Measurements from ENCODE around the gene LPP. TPM values are rescaled to one million over a fixed set of nuclear protein-coding genes. Genes with fewer than 3 reads are reported as not detected.

LPP gene
- total RNA-seq, 1 donor: 92.1 TPM

- H3K4me3 ChIP-seq (ENCODE audit: low read depth, low read length): no peak overlapping the region
- TF ChIP-seq, protein P1, sequence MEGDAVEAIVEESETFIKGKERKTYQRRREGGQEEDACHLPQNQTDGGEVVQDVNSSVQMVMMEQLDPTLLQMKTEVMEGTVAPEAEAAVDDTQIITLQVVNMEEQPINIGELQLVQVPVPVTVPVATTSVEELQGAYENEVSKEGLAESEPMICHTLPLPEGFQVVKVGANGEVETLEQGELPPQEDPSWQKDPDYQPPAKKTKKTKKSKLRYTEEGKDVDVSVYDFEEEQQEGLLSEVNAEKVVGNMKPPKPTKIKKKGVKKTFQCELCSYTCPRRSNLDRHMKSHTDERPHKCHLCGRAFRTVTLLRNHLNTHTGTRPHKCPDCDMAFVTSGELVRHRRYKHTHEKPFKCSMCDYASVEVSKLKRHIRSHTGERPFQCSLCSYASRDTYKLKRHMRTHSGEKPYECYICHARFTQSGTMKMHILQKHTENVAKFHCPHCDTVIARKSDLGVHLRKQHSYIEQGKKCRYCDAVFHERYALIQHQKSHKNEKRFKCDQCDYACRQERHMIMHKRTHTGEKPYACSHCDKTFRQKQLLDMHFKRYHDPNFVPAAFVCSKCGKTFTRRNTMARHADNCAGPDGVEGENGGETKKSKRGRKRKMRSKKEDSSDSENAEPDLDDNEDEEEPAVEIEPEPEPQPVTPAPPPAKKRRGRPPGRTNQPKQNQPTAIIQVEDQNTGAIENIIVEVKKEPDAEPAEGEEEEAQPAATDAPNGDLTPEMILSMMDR (IDR thresholded peaks at IDR 0.05; ENCODE audit: insufficient read depth, low read length): no peak
- DNase-seq (ENCODE audit: low read depth): no peak
Observed at GRCh38 chr3:188869628-188870027, 715.7 kb downstream of the LPP start.

- TF ChIP-seq, protein P1 (IDR thresholded peaks at IDR 0.05; ENCODE audit: insufficient read depth, low read length): no peak
- DNase-seq (ENCODE audit: low read depth): no peak
- H3K4me3 ChIP-seq (ENCODE audit: low read depth, low read length): no peak overlapping the region
Observed at GRCh38 chr3:188870431-188870830, 716.5 kb downstream of the LPP start.

DNA sequence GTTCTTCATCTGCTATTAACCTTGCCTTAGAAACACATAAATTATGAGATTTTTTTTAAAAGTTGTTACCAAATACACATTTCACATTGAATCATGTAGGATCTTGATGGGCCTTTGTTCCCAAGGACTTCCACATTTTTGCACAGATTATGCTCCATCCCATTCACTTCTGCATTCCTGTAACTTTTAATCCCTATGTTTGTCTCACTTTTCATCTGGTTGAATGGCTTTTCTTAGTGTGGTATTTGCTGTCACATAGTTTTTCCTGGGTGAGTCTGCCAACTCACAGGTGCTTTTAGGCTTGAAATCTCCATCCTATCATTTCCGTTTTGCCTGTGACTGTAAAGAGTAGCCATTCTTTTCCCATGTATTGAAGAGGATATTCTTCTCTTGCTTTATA lies 720.6 kb downstream of the LPP start:
- H3K4me3 ChIP-seq (ENCODE audit: low read depth, low read length): no peak overlapping the region
- TF ChIP-seq, protein P1 (IDR thresholded peaks at IDR 0.05; ENCODE audit: insufficient read depth, low read length): no peak
- DNase-seq (ENCODE audit: low read depth): no peak

GRCh38 chr3:188875413-188875812 lies 721.5 kb downstream of the LPP start:
- DNase-seq (ENCODE audit: low read depth): no peak
- H3K4me3 ChIP-seq (ENCODE audit: low read depth, low read length): no peak overlapping the region
- TF ChIP-seq, protein P1 (IDR thresholded peaks at IDR 0.05; ENCODE audit: insufficient read depth, low read length): no peak

DNA sequence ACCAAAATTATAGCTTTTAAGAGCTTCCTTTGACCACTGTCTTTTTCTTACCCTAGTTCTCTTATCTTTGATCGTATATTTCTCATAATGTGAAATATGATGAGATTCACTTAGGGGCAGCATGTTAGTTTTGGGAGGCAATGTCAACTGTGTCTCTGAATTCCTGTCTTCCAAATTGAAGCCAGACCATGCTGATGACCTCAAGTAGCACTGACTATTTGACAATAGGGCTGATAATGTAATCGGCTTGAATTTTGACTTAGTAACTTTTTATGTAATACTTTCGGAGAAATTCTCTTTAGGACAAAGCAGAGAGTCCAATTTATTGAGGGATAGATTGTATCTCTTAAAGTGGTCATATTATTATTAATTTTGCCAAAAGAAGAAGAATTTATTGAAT lies 722.4 kb downstream of the LPP start:
- TF ChIP-seq, protein P1 (IDR thresholded peaks at IDR 0.05; ENCODE audit: insufficient read depth, low read length): no peak
- H3K4me3 ChIP-seq (ENCODE audit: low read depth, low read length): no peak overlapping the region

DNA sequence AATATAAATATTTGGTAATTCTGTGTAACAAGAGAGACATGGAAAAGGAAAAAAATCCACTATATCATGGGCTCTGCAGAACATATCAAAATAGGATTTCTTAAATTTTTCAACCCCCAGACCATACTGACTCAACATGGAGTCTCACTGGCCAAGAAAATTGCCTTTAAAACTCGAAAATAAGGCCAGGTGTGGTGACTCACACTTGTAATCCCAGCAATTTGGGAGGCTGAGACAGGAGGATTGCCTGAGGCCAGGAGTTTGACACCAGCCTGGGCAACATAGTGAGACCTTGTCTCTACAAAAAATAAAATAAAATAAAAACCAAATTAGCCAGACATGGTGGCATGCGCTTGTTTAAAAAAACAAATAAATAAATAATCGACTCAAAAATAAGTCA lies 723.4 kb downstream of the LPP start:
- no peak overlapping the region for H3K4me3 ChIP-seq (ENCODE audit: low read depth, low read length)
- TF ChIP-seq, protein P1 (IDR thresholded peaks at IDR 0.05; ENCODE audit: insufficient read depth, low read length): no peak
- DNase-seq (ENCODE audit: low read depth): no peak

More for the DNA sequence above, 722.4 kb downstream of the LPP start:
- no peak for DNase-seq (ENCODE audit: low read depth)

- no peak for DNase-seq (ENCODE audit: low read depth)
- no peak overlapping the region for H3K4me3 ChIP-seq (ENCODE audit: low read depth, low read length)
- TF ChIP-seq, protein P1 (IDR thresholded peaks at IDR 0.05; ENCODE audit: insufficient read depth, low read length): no peak
Observed at GRCh38 chr3:188878076-188878475, 724.1 kb downstream of the LPP start.

All from fibroblast of the aortic adventitia (primary cell).